HCT116 (cell line): ENCODE measurements around the gene CLOCK. TPM values are rescaled to one million over a fixed set of nuclear protein-coding genes. Genes with fewer than 3 reads are reported as not detected.

ENCODE experiments used
- ATAC-seq: fragments of 200-7000 bp; cut with Tn5 transposase; 2 replicates; pipeline ENCODE4 v1.9.1; 2020; ENCODE audit warnings: mild to moderate bottlenecking, moderate library complexity
- BruUV-seq: library from RNA; stranded (reverse); fragments of 400-500 nt; replicated peaks from 2 replicates; lab custom pipeline; 2021; lab: Mats Ljungman, UMichigan
- CTCF ChIA-PET: fragments of 300-600 bp; sonication (Branson Sonifier 250); formaldehyde crosslinking; loops from one replicate; lab custom pipeline; 2021; ENCODE audit warnings: antibody characterized with exemption; lab: Charles Lee
- POLR2A ChIA-PET: fragments of 300-600, 350-600 bp; sonication (Branson Sonifier 250); formaldehyde crosslinking; loops from one replicate; lab custom pipeline; 2021; ENCODE audit warnings: antibody characterized with exemption; lab: Charles Lee
- RAD21 ChIA-PET, 2 experiments: fragments of 300-600 bp; sonication (Branson Sonifier 250); formaldehyde crosslinking; loops; one replicate each; lab custom pipeline; 2023; ENCODE audit warnings: low total read pairs in 2 of 2; ENCODE audit not compliant: uncharacterized antibody in 2 of 2, unreplicated experiment in 2 of 2, low non-redundant PET in 1 of 2; lab: Charles Lee
- DNase-seq: peaks from one replicate; pipeline ENCODE4 v3.0.0-alpha.2; 2010; ENCODE audit warnings: low read depth, low spot score
- H2AFZ ChIP-seq: fragments of 200-600 bp; shearing (Covaris generic), sonication (generic); 2 replicates; pipeline ENCODE4 v1.6.1; 2017; ENCODE audit warnings: low read depth, mixed run types, mixed read lengths, antibody characterized with exemption, low read length; ENCODE audit not compliant: poor library complexity, severe bottlenecking
- H3K27ac ChIP-seq: 2 replicates; pipeline ENCODE4 v1.5.1; 2012; ENCODE audit warnings: low read depth, low read length
- H3K27me3 ChIP-seq: fragments of 200-600 bp; sonication (generic); 2 replicates; pipeline ENCODE4 v1.6.1; 2016; ENCODE audit warnings: mixed run types, low read length, mixed read lengths; ENCODE audit not compliant: insufficient read depth
- H3K36me3 ChIP-seq, 2 experiments: fragments of 200-500 bp in 1 of 2; fragments of 200-600 bp in 1 of 2; sonication (Bioruptor generic) in 1 of 2; sonication (generic) in 1 of 2; 2 replicates each; pipeline versions ENCODE4 v1.5.1 to v1.6.1; 2014 to 2016; ENCODE audit warnings: low read length in 2 of 2, inconsistent platforms in 1 of 2, mixed read lengths in 1 of 2, mixed run types in 1 of 2; ENCODE audit not compliant: insufficient read depth in 2 of 2, control insufficient read depth in 1 of 2
- H3K4me1 ChIP-seq, 2 experiments: fragments of 200-600 bp in 1 of 2; sonication (generic) in 1 of 2; 2 replicates each; pipeline versions ENCODE4 v1.5.1 to v1.6.1; 2012 to 2017; ENCODE audit warnings: low read length in 2 of 2, inconsistent platforms in 1 of 2, mild to moderate bottlenecking in 1 of 2, mixed read lengths in 1 of 2, mixed run types in 1 of 2, moderate library complexity in 1 of 2; ENCODE audit not compliant: insufficient read depth in 2 of 2, control insufficient read depth in 1 of 2
- H3K4me2 ChIP-seq: fragments of 200-600 bp; sonication (generic); 2 replicates; pipeline ENCODE4 v1.6.1; 2017; ENCODE audit warnings: mixed run types, low read length, mixed read lengths
- H3K4me3 ChIP-seq, 2 experiments: fragments of 200-600 bp in 1 of 2; sonication (generic) in 1 of 2; replicated peaks in 1 of 2; 2 replicates each; pipeline ENCODE4 v1.5.1; 2011 to 2016; ENCODE audit warnings: low read length in 2 of 2, control low read depth in 1 of 2, low read depth in 1 of 2, mild to moderate bottlenecking in 1 of 2, mixed read lengths in 1 of 2, mixed run types in 1 of 2
- H3K79me2 ChIP-seq: fragments of 200-600 bp; sonication (generic); 2 replicates; pipeline ENCODE4 v1.6.1; 2017; ENCODE audit warnings: mild to moderate bottlenecking, mixed run types, low read length, moderate library complexity, mixed read lengths; ENCODE audit not compliant: insufficient read depth
- H3K9ac ChIP-seq: fragments of 200-600 bp; sonication (generic); 2 replicates; pipeline ENCODE4 v1.6.1; 2016; ENCODE audit warnings: low read length, mixed read lengths
- H3K9me2 ChIP-seq: fragments of 200-600 bp; sonication (generic), shearing (Covaris generic); 2 replicates; pipeline ENCODE4 v1.6.1; 2017; ENCODE audit warnings: mixed run types, mild to moderate bottlenecking, moderate library complexity; ENCODE audit not compliant: insufficient read depth
- H3K9me3 ChIP-seq, 2 experiments: fragments of 200-500 bp in 1 of 2; fragments of 200-600 bp in 1 of 2; sonication (Bioruptor generic) in 1 of 2; sonication (generic) in 1 of 2; 2 replicates each; pipeline ENCODE4 v1.6.1; 2014 to 2017; ENCODE audit warnings: low read length in 2 of 2, mixed read lengths in 2 of 2, inconsistent platforms in 1 of 2, low read depth in 1 of 2, mild to moderate bottlenecking in 1 of 2, mixed run types in 1 of 2, moderate library complexity in 1 of 2; ENCODE audit not compliant: control insufficient read depth in 1 of 2, insufficient read depth in 1 of 2
- H4K20me1 ChIP-seq: fragments of 200-600 bp; sonication (generic), shearing (Covaris generic); 2 replicates; pipeline ENCODE4 v1.6.1; 2017; ENCODE audit warnings: mixed run types, mild to moderate bottlenecking, moderate library complexity; ENCODE audit not compliant: insufficient read depth
- ATF3 ChIP-seq: IDR thresholded peaks from 2 replicates; pipeline ENCODE4 v1.6.1; 2012
- CBX3 ChIP-seq: IDR thresholded peaks from 2 replicates; pipeline ENCODE4 v1.6.1; 2012; ENCODE audit warnings: low read depth
- CEBPB ChIP-seq: IDR thresholded peaks from 2 replicates; pipeline ENCODE4 v1.6.1; 2012; ENCODE audit warnings: low read depth
- CTCF ChIP-seq, 3 experiments: fragments of 200-600 bp in 1 of 3; sonication (generic) in 1 of 3; IDR thresholded peaks in 2 of 3; conservative IDR thresholded peaks in 1 of 3; 2 replicates each; pipeline ENCODE4 v1.5.1; 2012 to 2017; ENCODE audit warnings: low read depth in 2 of 3, low read length in 2 of 3, antibody characterized with exemption in 1 of 3, borderline replicate concordance in 1 of 3, control low read depth in 1 of 3, mild to moderate bottlenecking in 1 of 3, mixed read lengths in 1 of 3, mixed run types in 1 of 3, moderate library complexity in 1 of 3; ENCODE audit not compliant: insufficient read depth in 1 of 3
- EGR1 ChIP-seq: IDR thresholded peaks from 2 replicates; pipeline ENCODE4 v1.6.1; 2012; ENCODE audit warnings: low read depth
- ELF1 ChIP-seq: IDR thresholded peaks from 2 replicates; pipeline ENCODE4 v1.6.1; 2012; ENCODE audit warnings: low read depth, borderline replicate concordance
- EZH2 ChIP-seq: fragments of 200-600 bp; sonication (generic); IDR thresholded peaks from 2 replicates; pipeline ENCODE4 v1.6.1; 2017; ENCODE audit warnings: antibody characterized with exemption, mixed run types
- EZH2phosphoT487 ChIP-seq: fragments of 200-600 bp; IDR thresholded peaks from 2 replicates; pipeline ENCODE4 v1.6.1; 2018; ENCODE audit warnings: antibody characterized with exemption, borderline replicate concordance
- FOSL1 ChIP-seq: IDR thresholded peaks from 2 replicates; pipeline ENCODE4 v1.6.1; 2012; ENCODE audit warnings: low read depth
- JUND ChIP-seq: IDR thresholded peaks from 2 replicates; pipeline ENCODE4 v1.6.1; 2012
- MAX ChIP-seq: IDR thresholded peaks from 2 replicates; pipeline ENCODE4 v1.6.1; 2012
- POLR2A ChIP-seq: IDR thresholded peaks from 2 replicates; pipeline ENCODE4 v1.7.0; 2011; ENCODE audit warnings: borderline replicate concordance; ENCODE audit not compliant: insufficient read depth, insufficient read length; ENCODE audit errors: extremely low read depth
- POLR2AphosphoS5 ChIP-seq: IDR thresholded peaks from 2 replicates; pipeline ENCODE4 v1.6.1; 2011; ENCODE audit warnings: mild to moderate bottlenecking, low read depth, low read length, moderate library complexity
- RAD21 ChIP-seq: IDR thresholded peaks from 2 replicates; pipeline ENCODE4 v1.6.1; 2012; ENCODE audit warnings: low read depth, mild to moderate bottlenecking
- REST ChIP-seq: IDR thresholded peaks from 2 replicates; pipeline ENCODE4 v1.6.1; 2012; ENCODE audit warnings: low read depth
- SIN3A ChIP-seq: IDR thresholded peaks from 2 replicates; pipeline ENCODE4 v1.6.1; 2012; ENCODE audit warnings: low read depth
- SP1 ChIP-seq: IDR thresholded peaks from 2 replicates; pipeline ENCODE4 v1.6.1; 2012; ENCODE audit warnings: low read depth
- SRF ChIP-seq: IDR thresholded peaks from 2 replicates; pipeline ENCODE4 v1.6.1; 2012; ENCODE audit warnings: low read depth
- TCF7L2 ChIP-seq: IDR thresholded peaks from 2 replicates; pipeline ENCODE4 v1.7.0; 2011; ENCODE audit warnings: borderline replicate concordance, inconsistent platforms; ENCODE audit not compliant: insufficient read depth, insufficient read length; ENCODE audit errors: extremely low read depth
- YY1 ChIP-seq: IDR thresholded peaks from 2 replicates; pipeline ENCODE4 v1.6.1; 2011; ENCODE audit warnings: low read length, low read depth, moderate library complexity, mild to moderate bottlenecking; ENCODE audit not compliant: insufficient replicate concordance; ENCODE audit errors: extremely low read depth
- ZFX ChIP-seq: fragments of 450-650 bp; IDR thresholded peaks from 2 replicates; pipeline ENCODE4 v1.6.1; 2017
- ZNF274 ChIP-seq: fragments of 200-500 bp; sonication (Bioruptor generic); IDR thresholded peaks from 2 replicates; pipeline ENCODE4 v1.6.1; 2014; ENCODE audit warnings: mild to moderate bottlenecking, low read depth, low read length, inconsistent platforms
- intact Hi-C: fragments of 100-400 bp; cut with micrococcal nuclease; formaldehyde crosslinking; loops from 2 replicates; pipeline ENCODE4 v1.10.0; 2022
- total RNA-seq: library from RNA; stranded (reverse); gene quantifications from one replicate; pipeline ENCODE4 v1.2.1, GENCODE V29; 2021; ENCODE audit not compliant: unreplicated experiment

Gene CLOCK
- total RNA-seq, 1 experiment from 2014 or later, result 38.7 TPM

GRCh38 chr4:55545641-55546505 is 836 bp downstream of the CLOCK start:
- Histone ChIP-seq H3K4me1 (peaks cover 51 to 59% of the 10 kb centered on the region in 2 experiments), H3K36me3 (no peaks in the 10 kb centered on the region), H3K9me3 (no peaks in the 10 kb centered on the region), H3K9ac (peak overlapping the region; percentile 85), H4K20me1 (no peaks in the 10 kb centered on the region), H3K79me2 (peaks cover 58% of the 10 kb centered on the region), H2AFZ (no peak overlapping the region), H3K4me2 (peak overlapping the region; percentile 91), H3K4me3 (peak overlapping the region; percentile 73 to 80), H3K27ac (peak overlapping the region; percentile 100), H3K27me3 (no peaks in the 10 kb centered on the region), H3K9me2 (no peaks in the 10 kb centered on the region)
- ChIA-PET POLR2A (interaction anchor here (0.7 to 0.9 kb wide), 2 partner anchors 10 to 188 kb away, joined by 3 read pairs; no protein-coding TSS in a partner anchor), RAD21 (no interaction called here), CTCF (interaction anchor here (0.7 to 1.8 kb wide), 5 partner anchors 9 to 575 kb away, joined by 3 to 6 read pairs (median 4); partner anchors contain the start of gene SRD5A3)
- peak; percentile 34 for DNase-seq
- no TSS peak for BruUV-seq
- ATAC-seq, result peak; percentile 48
- intact Hi-C loops, result loop anchor here (5.0 to 10.0 kb wide), 4 partner anchors 89 to 199 kb away; partner anchors contain the start of genes NMU and SRD5A3
- TF ChIP-seq ELF1 (no peak), POLR2A (peak; percentile 13), SRF (no peak), SP1 (no peak; the same call in 1 of the 2 replicates), JUND (no peak), ZNF274 (no peak), TCF7L2 (peak; percentile 35), ZFX (peak; percentile 74), POLR2AphosphoS5 (peak; percentile 59), CTCF (IDR thresholded peaks at IDR 0.05 in 2 of 3, conservative IDR thresholded peaks at IDR 0.05 in 1 of 3; ENCODE audit: borderline replicate concordance in 1 of 3, insufficient read depth in 1 of 3, low read depth in 2 of 3, low read length in 2 of 3) (no peak), CEBPB (no peak), MAX (peak; percentile 71), EZH2phosphoT487 (no peak), EGR1 (no peak), FOSL1 (no peak), EZH2 (no peak), YY1 (no peak), ATF3 (no peak), CBX3 (no peak), SIN3A (peak; percentile 48; the same call in 1 of the 2 replicates), RAD21 (no peak), REST (no peak)
